Stimulated activated CD4-positive, alpha-beta T cell treated with anti-CD3 and anti-CD28 coated beads, Interleukin-4, amount 100 ng/mL, for 4 hours (primary cell): ENCODE measurements around the gene C16orf92.
A peak's percentile ranks its signal among the peaks of the same experiment; 100 is the strongest.

Source experiments
- DNase-seq, 2 experiments: peaks; one replicate each; pipeline ENCODE4 v3.0.0-alpha.2; 2020

Gene C16orf92, protein sequence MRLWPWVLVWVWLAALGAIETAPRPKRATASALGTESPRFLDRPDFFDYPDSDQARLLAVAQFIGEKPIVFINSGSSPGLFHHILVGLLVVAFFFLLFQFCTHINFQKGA

DNA sequence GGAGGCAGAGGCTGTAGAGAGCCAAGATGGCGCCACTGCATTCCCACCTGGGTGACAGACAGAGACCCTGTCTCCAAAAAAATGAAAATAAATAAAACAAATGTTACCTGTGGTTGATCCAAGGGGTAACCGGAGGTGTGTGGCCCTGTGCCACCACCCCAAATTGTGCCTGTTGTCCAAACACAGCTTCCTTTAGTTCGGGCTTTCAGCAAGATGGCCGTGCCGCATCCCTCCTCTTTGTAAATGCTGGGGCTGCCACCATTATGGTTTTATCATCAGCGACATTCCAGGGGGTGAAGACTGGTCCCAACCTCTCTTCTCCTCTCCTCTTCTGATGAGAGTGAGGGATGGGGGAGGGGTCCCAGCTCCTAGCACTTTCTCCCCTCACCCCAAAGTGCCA is at the start of gene C16orf92:
C16orf92 (plus strand) TSS at position 312 of the 400 bp plus-strand sequence. CDS start 143 bp downstream, outside the sequence.
- no peak for DNase-seq

DNA sequence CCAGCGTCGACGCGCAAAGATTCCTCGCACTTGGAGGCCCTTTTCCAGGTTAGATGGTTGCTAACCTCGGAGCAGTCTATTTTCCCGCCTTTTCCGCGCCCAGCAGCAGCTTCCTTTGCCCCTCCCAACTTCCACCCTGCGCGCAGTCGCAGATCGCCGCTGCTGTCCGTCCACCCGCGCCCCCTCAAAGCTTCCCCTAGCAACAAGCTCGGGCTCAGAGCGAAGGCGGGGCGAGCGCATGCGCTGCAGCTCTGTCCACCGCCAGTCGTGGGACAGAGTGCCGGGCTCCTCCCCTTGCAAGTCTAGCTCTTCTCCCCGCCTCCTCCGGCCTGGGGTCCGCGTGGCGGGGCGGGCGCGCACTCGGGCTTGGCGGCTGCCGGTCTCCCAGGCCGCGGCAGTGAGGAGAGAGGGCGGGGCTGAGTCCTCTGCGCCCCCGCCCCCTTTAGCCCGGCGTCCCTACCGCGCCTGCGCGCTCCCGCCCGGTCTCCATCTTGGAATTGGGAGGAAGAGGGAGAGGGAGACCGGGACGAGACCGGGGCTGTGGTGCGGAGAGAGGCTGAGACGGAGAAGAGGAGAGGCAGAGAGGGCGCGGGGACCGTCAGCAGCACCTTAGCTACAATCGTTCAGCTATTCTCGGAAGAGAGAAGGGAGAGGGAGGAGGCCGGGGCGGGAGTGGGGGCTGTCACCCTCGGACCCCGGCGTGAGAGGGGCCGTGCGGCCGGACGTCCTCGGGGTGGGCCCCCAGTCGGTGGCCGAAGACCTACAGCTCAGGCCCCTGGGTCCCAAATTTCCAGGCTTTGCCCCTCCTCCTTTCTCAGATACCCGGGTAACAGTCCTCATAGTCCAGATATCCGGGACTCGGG is 49.4 kb upstream of the C16orf92 start, which contains the start of gene TAOK2:
TAOK2 (plus strand) TSS at position 485 of the 863 bp plus-strand sequence. CDS start 3,905 bp downstream, outside the sequence.
- DNase-seq, result peak; percentile 91 to 95

DNA sequence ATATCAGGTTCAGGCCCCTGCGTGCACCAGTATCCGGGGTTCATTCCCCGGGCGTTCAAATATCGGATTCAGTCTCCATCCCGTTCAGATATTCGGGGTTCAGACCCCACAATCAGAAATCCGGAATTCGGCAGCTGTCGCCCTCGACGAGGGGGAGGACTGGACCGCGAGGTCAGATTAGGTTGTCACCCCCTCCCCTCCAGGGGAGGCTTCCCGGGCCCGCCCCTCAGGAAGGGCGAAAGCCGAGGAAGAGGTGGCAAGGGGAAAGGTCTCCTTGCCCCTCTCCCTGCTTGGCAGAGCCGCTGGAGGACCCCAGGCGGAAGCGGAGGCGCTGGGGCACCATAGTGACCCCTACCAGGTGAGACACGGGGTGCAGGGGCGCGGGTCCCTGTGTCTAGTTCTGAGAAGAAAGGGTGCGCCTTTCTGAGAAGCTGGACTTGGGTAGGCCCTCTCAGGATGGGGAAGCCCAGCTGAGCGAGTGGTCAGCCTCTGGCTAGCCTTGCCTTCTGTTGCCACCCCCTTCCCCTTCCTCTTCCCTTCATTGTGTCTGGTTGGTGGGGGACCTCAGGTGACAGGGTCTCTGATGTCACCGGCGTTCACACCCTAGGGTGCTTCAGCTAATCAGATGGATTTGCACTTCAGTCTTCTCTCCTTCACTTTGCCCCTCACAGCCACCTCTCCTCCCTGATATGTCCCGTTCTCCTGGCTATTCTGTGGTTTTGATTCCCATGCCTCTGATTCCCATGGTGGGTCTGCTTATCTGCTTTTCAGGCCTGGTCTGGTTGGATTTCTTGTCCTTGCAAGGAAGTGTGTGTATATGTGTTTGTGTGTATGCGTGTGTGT is 48.5 kb upstream of the C16orf92 start:
- DNase-seq, result no peak

DNA sequence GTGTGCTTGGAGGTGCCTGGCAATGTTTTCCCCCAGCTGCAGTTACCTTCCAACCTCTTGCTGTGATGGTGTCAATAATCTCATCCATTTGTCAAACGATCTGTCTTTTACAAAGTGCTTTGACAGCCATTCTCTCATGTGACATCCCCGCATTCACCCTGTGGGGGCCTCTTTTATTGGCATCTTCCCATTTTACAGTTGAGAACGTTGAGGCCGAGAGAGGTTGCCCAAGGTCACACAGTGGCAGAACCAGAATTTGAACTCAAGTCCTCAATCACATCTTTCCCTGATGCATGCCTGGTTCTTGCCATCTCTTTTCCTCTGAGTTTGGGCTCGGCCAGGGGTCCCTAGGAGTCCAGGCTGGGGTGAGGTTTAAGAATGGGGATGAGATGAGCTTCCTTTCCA is 47.9 kb upstream of the C16orf92 start:
- DNase-seq, result no peak

DNA sequence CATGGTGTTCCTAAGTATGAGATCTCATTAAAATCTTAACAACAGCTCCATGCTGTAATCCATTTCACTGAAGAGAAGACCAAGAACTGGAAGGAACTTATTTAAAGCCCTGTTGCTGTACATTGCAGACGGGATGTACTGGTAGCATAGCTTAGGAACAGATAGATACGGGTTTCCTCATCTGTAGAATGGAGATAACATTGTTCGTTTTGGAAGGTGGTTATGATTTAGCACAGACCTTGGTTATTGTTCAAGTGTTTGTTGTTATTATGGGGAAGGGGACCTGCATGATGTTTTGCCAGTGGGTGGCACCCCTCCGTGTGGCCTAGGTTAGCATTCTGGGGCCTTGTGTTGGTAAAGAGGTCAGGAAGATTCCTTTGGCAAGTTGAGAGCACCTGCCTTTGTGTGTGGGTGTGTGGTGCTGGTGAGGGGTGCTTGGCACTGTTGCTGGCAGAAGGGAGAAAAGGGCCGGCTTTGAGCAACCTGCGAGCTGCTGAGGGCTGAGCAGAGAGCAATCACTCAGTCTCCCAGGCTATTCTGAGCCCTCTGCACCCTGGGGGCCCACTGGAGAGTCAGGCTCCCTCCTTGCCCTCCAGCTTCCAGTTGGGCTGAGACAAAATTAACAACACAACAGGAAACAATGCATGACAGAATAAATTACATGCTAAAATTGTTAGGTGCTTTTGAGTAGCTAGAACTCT is 47.0 kb upstream of the C16orf92 start:
- DNase-seq, result no peak

DNA sequence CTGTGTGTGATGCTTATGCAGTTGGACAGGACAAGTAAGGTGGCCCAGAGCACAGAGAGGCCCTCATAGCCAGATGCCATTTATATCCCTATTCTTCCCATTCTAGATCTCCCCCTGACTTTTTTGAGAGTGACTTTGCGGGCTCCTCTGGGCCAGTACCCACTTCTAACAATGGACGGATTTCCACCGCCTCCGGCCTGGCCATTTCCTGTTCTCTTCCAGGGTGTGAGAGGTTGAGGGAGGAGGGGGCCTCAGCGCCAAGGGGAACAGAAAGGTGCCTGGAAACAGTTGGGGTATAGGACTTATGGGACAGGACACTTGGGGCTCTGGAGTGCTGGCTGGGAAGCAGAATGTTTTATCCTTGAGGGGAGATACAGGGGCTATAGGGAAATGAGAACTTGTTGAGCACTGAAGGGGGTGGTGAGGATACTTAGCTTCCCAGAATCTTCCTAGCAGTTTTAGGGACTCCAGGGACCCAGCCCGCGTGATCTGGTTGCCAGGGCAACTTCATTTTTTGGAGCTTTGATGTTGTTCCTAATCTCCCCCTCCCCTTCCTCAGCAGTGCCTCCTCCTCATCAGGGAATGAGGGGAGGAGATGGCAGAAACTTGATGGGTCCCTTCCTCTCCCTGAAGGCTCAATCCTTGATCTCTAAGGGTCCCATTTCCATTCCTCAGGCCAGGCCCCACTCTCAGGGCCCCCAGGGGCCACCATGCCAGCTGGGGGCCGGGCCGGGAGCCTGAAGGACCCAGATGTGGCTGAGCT is 45.8 kb upstream of the C16orf92 start:
- DNase-seq, result no peak

DNA sequence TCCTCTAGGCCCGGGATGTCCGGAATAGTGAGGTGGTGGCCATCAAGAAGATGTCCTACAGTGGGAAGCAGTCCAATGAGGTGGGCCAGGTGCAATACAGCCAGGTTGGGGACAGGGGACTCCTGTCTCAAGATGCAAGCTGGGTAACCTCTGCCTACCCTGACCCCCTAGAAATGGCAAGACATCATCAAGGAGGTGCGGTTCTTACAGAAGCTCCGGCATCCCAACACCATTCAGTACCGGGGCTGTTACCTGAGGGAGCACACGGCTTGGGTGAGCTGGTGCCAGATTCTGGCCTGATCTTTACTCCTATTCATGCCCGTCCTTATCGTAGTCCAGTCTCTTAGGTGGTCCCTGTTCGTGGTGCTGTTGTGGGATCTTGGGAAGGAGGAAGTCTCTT is 44.9 kb upstream of the C16orf92 start:
- no peak for DNase-seq

DNA sequence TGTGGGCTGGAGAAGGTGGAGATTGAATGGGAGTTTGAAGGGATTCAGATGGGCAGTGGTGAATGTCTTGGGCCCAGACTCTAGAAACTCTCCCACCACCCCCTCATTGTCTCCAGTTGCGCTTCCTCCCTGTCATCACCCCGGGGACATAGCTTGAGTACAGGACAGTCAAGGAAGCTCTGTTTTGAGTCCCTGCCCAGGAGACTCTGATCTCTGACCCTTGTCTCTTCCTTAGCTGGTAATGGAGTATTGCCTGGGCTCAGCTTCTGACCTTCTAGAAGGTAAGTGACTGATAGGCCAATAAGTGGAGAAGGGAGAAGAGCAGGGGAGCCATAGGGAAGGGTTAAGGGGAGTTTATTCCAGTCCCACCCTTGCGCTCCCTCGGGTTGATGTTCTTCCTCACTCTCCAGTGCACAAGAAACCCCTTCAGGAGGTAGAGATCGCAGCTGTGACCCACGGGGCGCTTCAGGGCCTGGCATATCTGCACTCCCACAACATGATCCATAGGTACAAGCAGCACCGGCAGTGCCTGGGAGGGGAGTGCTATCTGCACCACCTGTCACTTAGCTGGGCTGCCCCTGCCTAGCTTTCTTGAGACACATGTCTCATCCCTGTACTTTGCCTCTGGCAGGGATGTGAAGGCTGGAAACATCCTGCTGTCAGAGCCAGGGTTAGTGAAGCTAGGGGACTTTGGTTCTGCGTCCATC is 44.3 kb upstream of the C16orf92 start:
- DNase-seq, result no peak

DNA sequence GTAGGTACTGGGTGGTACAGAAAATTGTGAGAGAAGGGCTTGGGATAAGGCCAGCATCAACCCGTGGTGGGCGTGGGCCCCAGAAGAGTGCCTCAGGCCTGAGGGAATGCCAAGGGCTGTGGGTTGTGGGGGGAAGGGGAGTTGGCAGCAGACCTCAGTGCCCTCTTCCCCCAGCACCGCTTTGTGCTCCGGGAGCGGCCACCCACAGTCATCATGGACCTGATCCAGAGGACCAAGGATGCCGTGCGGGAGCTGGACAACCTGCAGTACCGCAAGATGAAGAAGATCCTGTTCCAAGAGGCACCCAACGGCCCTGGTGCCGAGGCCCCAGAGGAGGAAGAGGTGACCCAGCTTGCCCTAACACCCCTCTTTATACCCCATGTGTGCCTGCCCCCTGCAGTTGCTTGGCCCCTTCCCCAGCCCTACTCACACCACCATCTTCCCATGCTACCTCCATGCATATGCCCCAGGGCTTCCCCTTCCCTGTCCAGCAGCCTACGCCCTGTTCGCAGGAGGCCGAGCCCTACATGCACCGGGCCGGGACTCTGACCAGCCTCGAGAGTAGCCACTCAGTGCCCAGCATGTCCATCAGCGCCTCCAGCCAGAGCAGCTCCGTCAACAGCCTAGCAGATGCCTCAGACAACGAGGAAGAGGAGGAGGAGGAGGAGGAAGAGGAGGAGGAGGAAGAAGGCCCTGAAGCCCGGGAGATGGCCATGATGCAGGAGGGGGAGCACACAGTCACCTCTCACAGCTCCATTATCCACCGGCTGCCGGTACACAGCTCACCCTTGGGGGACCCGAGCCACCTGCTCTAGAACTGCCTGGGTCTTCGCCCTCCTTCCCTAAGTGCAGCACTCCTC is 40.2 kb upstream of the C16orf92 start:
- DNase-seq, result no peak

DNA sequence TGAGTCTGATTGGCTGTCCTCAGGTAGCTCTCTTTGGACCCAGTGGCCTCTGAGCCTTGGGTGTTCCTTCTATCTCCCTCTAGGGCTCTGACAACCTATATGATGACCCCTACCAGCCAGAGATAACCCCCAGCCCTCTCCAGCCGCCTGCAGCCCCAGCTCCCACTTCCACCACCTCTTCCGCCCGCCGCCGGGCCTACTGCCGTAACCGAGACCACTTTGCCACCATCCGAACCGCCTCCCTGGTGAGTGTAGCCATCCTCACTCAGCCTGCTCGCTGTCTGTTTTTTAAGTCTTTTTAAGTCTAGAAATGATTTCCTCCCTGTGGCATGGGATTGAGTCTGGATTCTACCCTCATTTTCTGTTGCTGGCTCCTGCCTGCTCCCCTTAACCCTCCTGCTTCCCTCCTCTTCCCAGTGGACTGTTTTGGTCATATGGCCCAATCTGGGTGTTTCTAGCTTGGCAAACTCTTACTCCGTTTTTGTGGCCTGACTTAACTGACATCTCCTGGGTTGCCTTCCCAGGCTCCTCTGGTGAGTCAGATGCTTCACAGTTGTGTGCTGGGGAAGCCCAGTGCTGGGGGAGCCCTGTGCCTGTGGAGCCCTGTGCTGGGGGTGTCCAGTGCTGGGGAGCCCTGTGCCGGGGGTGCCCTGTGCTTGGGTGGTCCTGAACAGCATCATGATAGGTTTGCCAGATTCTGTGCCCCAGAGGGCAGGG is 39.4 kb upstream of the C16orf92 start:
- DNase-seq, result no peak

DNA sequence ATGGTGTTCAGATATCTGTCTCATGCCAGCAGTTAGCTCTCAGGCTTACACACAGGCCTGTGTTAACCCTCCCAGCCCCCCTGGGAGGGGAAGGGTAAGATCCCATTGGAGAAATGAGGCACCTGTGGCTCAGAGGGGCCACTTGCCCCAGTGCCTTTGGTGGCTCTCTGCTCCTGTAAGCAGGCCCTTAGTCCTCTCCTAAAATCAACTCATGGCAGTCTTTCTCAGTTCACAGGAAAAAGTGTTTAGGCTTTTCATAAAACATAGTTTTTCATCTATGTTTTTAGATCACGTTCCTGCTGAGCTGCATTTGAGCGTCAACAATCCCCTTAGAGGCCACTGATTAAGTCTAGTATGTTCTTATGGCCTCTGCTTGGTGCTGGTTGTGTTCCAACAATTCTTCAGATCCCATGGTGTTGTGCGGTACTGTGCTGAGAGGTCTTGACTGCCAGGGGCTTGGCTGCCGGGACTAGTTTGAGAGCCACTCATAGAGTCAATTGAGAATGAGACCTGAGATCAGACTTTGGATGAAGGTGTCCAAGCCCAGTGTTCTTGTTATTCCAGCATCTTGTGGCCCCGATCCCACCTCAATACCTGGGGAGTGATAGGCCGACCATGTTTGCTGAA is 38.7 kb upstream of the C16orf92 start:
- DNase-seq, result no peak

DNA sequence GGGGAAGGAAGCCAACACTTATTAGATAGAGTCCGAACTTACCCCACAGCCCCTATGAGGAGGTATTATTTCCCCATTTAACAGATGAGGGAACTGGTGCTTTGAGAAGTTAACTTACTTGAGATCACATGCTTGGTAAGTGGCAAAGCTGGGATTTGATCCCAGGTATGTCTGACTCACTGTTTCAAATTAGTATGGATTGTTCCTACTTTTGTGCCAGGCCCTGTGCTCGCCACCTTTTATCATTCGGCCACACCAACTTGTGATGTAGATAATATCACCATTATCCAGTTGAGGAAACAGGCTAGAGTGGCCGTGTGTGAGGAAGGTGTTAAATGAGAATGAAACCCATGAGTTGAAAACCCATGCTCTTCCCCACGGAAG is 38.2 kb upstream of the C16orf92 start:
- no peak for DNase-seq

DNA sequence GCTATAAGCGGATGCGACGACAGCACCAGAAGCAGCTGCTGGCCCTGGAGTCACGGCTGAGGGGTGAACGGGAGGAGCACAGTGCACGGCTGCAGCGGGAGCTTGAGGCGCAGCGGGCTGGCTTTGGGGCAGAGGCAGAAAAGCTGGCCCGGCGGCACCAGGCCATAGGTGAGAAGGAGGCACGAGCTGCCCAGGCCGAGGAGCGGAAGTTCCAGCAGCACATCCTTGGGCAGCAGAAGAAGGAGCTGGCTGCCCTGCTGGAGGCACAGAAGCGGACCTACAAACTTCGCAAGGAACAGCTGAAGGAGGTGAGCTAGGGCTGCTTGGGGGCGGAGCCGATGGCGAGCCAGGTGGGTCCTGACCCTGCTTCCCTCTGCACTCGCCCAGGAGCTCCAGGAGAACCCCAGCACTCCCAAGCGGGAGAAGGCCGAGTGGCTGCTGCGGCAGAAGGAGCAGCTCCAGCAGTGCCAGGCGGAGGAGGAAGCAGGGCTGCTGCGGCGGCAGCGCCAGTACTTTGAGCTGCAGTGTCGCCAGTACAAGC is 37.7 kb upstream of the C16orf92 start:
- no peak for DNase-seq

DNA sequence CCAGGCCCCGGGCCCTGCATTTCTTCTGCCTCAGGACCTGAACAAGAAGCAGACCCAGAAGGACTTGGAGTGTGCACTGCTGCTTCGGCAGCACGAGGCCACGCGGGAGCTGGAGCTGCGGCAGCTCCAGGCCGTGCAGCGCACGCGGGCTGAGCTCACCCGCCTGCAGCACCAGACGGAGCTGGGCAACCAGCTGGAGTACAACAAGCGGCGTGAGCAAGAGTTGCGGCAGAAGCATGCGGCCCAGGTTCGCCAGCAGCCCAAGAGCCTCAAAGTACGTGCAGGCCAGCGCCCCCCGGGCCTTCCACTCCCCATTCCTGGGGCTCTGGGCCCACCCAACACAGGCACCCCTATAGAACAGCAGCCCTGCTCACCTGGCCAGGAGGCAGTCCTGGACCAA is 36.8 kb upstream of the C16orf92 start:
- DNase-seq, result no peak

DNA sequence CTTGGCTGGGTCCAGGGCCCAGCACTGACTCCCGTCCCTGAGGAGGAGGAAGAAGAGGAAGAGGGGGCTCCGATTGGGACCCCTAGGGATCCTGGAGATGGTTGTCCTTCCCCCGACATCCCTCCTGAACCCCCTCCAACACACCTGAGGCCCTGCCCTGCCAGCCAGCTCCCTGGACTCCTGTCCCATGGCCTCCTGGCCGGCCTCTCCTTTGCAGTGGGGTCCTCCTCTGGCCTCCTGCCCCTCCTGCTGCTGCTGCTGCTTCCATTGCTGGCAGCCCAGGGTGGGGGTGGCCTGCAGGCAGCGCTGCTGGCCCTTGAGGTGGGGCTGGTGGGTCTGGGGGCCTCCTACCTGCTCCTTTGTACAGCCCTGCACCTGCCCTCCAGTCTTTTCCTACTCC is 36.1 kb upstream of the C16orf92 start:
- no peak for DNase-seq

DNA sequence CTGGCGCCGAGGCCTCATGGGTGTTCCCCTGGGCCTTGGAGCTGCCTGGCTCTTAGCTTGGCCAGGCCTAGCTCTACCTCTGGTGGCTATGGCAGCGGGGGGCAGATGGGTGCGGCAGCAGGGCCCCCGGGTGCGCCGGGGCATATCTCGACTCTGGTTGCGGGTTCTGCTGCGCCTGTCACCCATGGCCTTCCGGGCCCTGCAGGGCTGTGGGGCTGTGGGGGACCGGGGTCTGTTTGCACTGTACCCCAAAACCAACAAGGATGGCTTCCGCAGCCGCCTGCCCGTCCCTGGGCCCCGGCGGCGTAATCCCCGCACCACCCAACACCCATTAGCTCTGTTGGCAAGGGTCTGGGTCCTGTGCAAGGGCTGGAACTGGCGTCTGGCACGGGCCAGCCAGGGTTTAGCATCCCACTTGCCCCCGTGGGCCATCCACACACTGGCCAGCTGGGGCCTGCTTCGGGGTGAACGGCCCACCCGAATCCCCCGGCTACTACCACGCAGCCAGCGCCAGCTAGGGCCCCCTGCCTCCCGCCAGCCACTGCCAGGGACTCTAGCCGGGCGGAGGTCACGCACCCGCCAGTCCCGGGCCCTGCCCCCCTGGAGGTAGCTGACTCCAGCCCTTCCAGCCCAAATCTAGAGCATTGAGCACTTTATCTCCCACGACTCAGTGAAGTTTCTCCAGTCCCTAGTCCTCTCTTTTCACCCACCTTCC is 35.5 kb upstream of the C16orf92 start:
- DNase-seq, result no peak

DNA sequence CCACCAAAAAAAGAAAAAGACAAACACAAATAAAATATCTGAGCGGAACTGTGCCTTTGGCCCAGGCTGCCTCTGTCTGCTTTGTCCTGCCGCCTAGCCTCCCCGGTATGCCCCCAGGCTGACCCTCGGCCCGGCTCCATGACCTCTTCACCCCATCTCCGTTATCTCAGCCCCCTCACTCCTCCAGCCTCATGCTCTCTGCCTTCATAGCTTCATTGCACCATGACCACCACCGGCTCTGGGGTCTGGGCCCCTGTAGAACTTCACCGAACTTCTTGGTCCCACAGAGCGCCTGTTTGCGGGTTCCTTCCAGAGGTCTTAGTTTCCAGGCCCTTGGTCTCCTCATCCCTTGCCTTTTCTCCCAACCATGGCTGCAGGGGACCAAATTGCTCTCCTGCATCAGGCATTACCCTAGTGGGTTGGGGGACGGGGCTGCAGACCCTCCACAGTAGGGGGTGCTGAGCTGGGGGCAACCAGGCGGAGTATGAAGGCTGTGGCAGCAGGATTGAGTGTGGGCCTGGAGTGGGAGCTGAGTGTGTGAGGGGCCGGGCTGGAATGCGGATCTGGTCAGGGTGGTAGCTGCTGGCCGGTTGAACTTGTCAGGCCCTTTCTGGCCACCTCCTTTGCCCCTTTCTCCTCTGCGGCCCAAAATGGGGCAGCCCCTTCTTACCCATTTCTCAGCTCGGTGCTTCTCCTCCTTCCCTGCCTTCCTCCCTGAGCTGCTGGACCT is 34.5 kb upstream of the C16orf92 start:
- DNase-seq, result no peak
